ENCODE measurements around the gene PRKCZ.

- TF ChIP-seq CTCF (IDR thresholded peaks at IDR 0.05; ENCODE audit: low read depth, low read length) (no peak), EZH2phosphoT487 (IDR thresholded peaks at IDR 0.05; ENCODE audit: low read depth) (no peak)
These were observed 12.0 kb upstream of the PRKCZ start for GRCh38 chr1:2038229-2038628.

Measured in OCI-LY3 (cell line).